ENCODE results near the gene KIAA1549. TPM values are rescaled to one million over a fixed set of nuclear protein-coding genes. Genes with fewer than 3 reads are reported as not detected.

The KIAA1549 gene
- total RNA-seq, 1 donor from 2014 or later = 12.2 TPM

DNA sequence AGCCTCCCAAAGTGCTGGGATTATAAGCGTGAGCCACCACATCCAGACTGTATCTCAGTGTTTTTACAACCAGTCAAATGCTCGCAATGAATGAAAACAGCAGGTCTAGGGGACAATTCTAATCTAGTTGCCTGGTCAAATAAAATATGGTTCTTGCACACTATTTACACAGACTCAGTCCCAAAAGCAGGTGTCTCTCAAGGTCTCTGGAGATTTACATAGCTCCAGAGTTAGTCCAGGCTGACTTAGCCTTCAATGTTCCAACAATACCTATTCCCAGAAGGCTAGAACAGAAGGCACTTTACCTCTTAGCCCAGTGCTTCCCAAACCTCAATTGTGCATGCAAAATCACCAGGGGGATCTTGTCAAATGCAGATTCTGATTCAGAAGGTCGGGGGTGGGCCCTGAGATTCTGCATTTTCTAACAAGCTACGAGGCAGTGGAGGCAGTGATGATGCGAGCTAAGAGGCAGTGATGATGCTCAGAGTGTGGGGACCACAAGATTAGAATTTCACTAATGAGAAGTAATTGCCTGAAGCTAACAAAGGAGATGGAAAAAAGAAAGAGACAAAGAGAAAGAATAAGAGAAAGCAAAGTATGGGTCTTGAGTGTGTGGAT is 6.4 kb downstream of the KIAA1549 start:
- Mint-ChIP-seq H3K27ac (ENCODE audit: unreplicated experiment) (no peak overlapping the region), H3K27me3 (ENCODE audit: unreplicated experiment) (peaks cover 21% of the 10 kb centered on the region), H3K36me3 (ENCODE audit: unreplicated experiment) (no peaks in the 10 kb centered on the region), H3K4me3 (ENCODE audit: unreplicated experiment) (no peak overlapping the region), H3K4me1 (ENCODE audit: unreplicated experiment) (peaks cover 9% of the 10 kb centered on the region), H3K9me3 (ENCODE audit: unreplicated experiment) (no peaks in the 10 kb centered on the region)
- no peak for DNase-seq (ENCODE audit: extremely low spot score, unreplicated experiment)
- no peak for TF ChIP-seq CTCF (IDR thresholded peaks at IDR 0.05)

GRCh38 chr7:138974103-138974502 is 7.1 kb downstream of the KIAA1549 start:
- H3K27me3 Mint-ChIP-seq (ENCODE audit: unreplicated experiment) = peaks cover 16% of the 10 kb centered on the region
- H3K36me3 Mint-ChIP-seq (ENCODE audit: unreplicated experiment) = no peaks in the 10 kb centered on the region
- H3K4me1 Mint-ChIP-seq (ENCODE audit: unreplicated experiment) = peaks cover 2% of the 10 kb centered on the region
- H3K9me3 Mint-ChIP-seq (ENCODE audit: unreplicated experiment) = no peaks in the 10 kb centered on the region
- no peak for TF ChIP-seq CTCF (IDR thresholded peaks at IDR 0.05)
- H3K4me3 Mint-ChIP-seq (ENCODE audit: unreplicated experiment) = no peak overlapping the region
- H3K27ac Mint-ChIP-seq (ENCODE audit: unreplicated experiment) = no peak overlapping the region
- no peak for DNase-seq (ENCODE audit: extremely low spot score, unreplicated experiment)

DNA sequence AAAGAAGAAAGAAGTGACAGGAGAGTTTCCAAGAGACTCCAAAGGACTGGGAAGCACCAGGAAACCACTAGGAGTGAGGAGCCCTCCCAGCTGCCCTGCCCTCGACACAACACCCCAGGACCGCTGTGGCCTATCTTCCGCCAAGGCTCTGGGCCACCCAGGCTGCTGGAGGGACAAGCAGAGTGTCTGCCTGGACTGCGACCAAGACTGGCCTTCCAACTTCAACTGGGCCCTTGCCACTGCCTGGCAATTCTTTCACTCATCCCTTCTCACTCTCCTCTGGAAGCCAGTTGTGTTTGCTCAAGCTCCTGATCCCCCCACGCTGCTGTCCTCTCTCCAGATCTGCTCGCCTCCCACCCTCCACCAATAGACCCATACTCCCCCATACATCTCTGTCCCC is 10.2 kb downstream of the KIAA1549 start:
- H3K9me3 Mint-ChIP-seq (ENCODE audit: unreplicated experiment) = no peaks in the 10 kb centered on the region
- TF ChIP-seq CTCF (IDR thresholded peaks at IDR 0.05) = no peak
- H3K27me3 Mint-ChIP-seq (ENCODE audit: unreplicated experiment) = peaks cover 11% of the 10 kb centered on the region
- DNase-seq (ENCODE audit: extremely low spot score, unreplicated experiment) = no peak
- H3K27ac Mint-ChIP-seq (ENCODE audit: unreplicated experiment) = no peak overlapping the region
- H3K4me3 Mint-ChIP-seq (ENCODE audit: unreplicated experiment) = no peak overlapping the region
- no peaks in the 10 kb centered on the region for H3K4me1 Mint-ChIP-seq (ENCODE audit: unreplicated experiment)
- H3K36me3 Mint-ChIP-seq (ENCODE audit: unreplicated experiment) = no peaks in the 10 kb centered on the region

- no peaks in the 10 kb centered on the region for H3K4me1 Mint-ChIP-seq (ENCODE audit: unreplicated experiment)
Measured at GRCh38 chr7:138970446-138970845, 10.7 kb downstream of the KIAA1549 start.

GRCh38 chr7:138967159-138967558 is 14.0 kb downstream of the KIAA1549 start:
- no peaks in the 10 kb centered on the region for H3K4me1 Mint-ChIP-seq (ENCODE audit: unreplicated experiment)
- peaks cover 6% of the 10 kb centered on the region for H3K27me3 Mint-ChIP-seq (ENCODE audit: unreplicated experiment)
- H3K36me3 Mint-ChIP-seq (ENCODE audit: unreplicated experiment) = no peaks in the 10 kb centered on the region
- DNase-seq (ENCODE audit: extremely low spot score, unreplicated experiment) = no peak
- H3K27ac Mint-ChIP-seq (ENCODE audit: unreplicated experiment) = no peak overlapping the region
- TF ChIP-seq CTCF (IDR thresholded peaks at IDR 0.05) = no peak
- no peak overlapping the region for H3K4me3 Mint-ChIP-seq (ENCODE audit: unreplicated experiment)
- H3K9me3 Mint-ChIP-seq (ENCODE audit: unreplicated experiment) = no peaks in the 10 kb centered on the region

More at GRCh38 chr7:138970446-138970845, 10.7 kb downstream of the KIAA1549 start:
- H3K9me3 Mint-ChIP-seq (ENCODE audit: unreplicated experiment) = no peaks in the 10 kb centered on the region
- no peaks in the 10 kb centered on the region for H3K36me3 Mint-ChIP-seq (ENCODE audit: unreplicated experiment)
- DNase-seq (ENCODE audit: extremely low spot score, unreplicated experiment) = no peak
- no peak for TF ChIP-seq CTCF (IDR thresholded peaks at IDR 0.05)
- no peak overlapping the region for H3K4me3 Mint-ChIP-seq (ENCODE audit: unreplicated experiment)
- H3K27me3 Mint-ChIP-seq (ENCODE audit: unreplicated experiment) = peaks cover 11% of the 10 kb centered on the region
- no peak overlapping the region for H3K27ac Mint-ChIP-seq (ENCODE audit: unreplicated experiment)
